Dedifferentiated amniotic fluid mesenchymal stem cell (primary cell): ENCODE results near the gene ATP2C2.
"Not testable (repeated sequence)": the region's sequence is repeated elsewhere in the genome, so short reads cannot be mapped to it uniquely, and the experiment has no call there.

Experiments used
- DNase-seq: peaks from one replicate; pipeline ENCODE4 v3.0.0-alpha.2; 2016; ENCODE audit errors: extremely low spot score

ATP2C2 gene

GRCh38 chr16:84418056-84418849 is 49.9 kb downstream of the ATP2C2 start:
- DNase-seq = no peak

- DNase-seq = no peak
These were observed 51.4 kb downstream of the ATP2C2 start for GRCh38 chr16:84419730-84420129.

- DNase-seq = not testable (repeated sequence)
These were observed 52.2 kb downstream of the ATP2C2 start for GRCh38 chr16:84420556-84420955.

- no peak for DNase-seq
These were observed 53.0 kb downstream of the ATP2C2 start for GRCh38 chr16:84421081-84421937.

- DNase-seq = no peak
These were observed 53.5 kb downstream of the ATP2C2 start for GRCh38 chr16:84421938-84422220.

- DNase-seq = no peak
These were observed 55.1 kb downstream of the ATP2C2 start for GRCh38 chr16:84423416-84423837.

GRCh38 chr16:84425696-84426095 is 57.4 kb downstream of the ATP2C2 start:
- no peak for DNase-seq

GRCh38 chr16:84426804-84427203 is 58.5 kb downstream of the ATP2C2 start:
- no peak for DNase-seq

GRCh38 chr16:84427553-84427952 is 59.2 kb downstream of the ATP2C2 start:
- DNase-seq = no peak

GRCh38 chr16:84430860-84431259 is 62.5 kb downstream of the ATP2C2 start:
- DNase-seq = no peak

GRCh38 chr16:84434800-84435199 is 66.5 kb downstream of the ATP2C2 start:
- no peak for DNase-seq

- no peak for DNase-seq
These were observed 67.9 kb downstream of the ATP2C2 start for GRCh38 chr16:84436196-84436595.

GRCh38 chr16:84438971-84439696 is 70.8 kb downstream of the ATP2C2 start:
- no peak for DNase-seq

- DNase-seq = no peak
These were observed 74.2 kb downstream of the ATP2C2 start for GRCh38 chr16:84442416-84443145.

GRCh38 chr16:84443166-84443802 is 74.9 kb downstream of the ATP2C2 start:
- no peak for DNase-seq

GRCh38 chr16:84444476-84444875 is 76.1 kb downstream of the ATP2C2 start:
- no peak for DNase-seq

- DNase-seq = no peak
These were observed 77.7 kb downstream of the ATP2C2 start for GRCh38 chr16:84446084-84446483.

- no peak for DNase-seq
These were observed 78.5 kb downstream of the ATP2C2 start for GRCh38 chr16:84446596-84447392.

- DNase-seq = no peak
These were observed 80.1 kb downstream of the ATP2C2 start for GRCh38 chr16:84448444-84448843.
